ENCODE data around the gene AFF3.

DNA sequence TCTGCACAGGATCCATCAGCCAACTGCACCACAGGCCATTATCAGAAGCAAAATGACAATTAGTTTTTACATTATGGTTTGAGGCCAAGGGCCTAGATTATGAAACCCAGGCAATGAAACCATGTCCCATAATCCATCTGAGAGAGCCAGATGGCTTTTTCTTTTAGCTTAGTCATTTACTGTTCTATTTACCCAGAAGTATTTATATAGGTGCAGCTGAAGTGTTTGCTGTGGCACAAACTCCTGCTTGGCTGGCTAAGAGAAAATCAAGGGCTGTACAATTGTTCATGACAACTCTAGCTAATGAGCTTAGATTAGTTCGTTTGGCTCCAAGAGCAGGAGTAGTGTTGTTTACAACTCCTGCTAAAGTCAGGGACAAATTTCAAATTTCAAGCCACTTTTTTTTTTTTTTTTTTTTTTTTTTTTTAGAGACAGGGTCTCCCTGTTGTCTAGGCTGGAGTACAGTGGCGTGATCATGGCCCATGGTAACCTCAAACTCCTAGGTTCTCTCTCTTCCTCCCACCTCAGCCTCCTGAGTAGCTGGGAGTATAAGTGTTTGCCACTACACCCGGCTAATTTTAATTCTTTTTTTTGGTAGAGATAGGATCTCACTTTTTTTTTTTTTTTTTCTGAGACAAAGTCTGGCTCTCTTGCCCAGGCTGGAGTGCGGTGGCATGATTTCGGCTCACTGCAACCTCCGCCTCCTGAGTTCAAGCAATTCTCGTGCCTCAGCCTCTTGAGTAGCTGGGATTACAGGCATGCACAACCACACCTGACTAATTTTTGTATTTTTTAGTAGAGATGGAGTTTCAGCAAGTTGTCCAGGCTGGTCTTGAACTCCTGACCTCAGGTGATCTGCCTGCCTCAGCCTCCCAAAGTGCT, 634.2 kb downstream of the AFF3 start:
- TF ChIP-seq SP1 (IDR thresholded peaks at IDR 0.05; ENCODE audit: low read depth) (no peak), JUND (IDR thresholded peaks at IDR 0.05) (no peak), YY1 (IDR thresholded peaks at IDR 0.05; ENCODE audit: extremely low read depth, insufficient replicate concordance, low read depth, low read length) (no peak), POLR2A (IDR thresholded peaks at IDR 0.05; ENCODE audit: borderline replicate concordance, extremely low read depth, insufficient read depth, insufficient read length) (no peak), ZFX (IDR thresholded peaks at IDR 0.05) (no peak), POLR2AphosphoS5 (IDR thresholded peaks at IDR 0.05; ENCODE audit: low read depth, low read length) (no peak), SIN3A (IDR thresholded peaks at IDR 0.05; ENCODE audit: low read depth) (no peak)
- TF ChIP-seq, protein P1, sequence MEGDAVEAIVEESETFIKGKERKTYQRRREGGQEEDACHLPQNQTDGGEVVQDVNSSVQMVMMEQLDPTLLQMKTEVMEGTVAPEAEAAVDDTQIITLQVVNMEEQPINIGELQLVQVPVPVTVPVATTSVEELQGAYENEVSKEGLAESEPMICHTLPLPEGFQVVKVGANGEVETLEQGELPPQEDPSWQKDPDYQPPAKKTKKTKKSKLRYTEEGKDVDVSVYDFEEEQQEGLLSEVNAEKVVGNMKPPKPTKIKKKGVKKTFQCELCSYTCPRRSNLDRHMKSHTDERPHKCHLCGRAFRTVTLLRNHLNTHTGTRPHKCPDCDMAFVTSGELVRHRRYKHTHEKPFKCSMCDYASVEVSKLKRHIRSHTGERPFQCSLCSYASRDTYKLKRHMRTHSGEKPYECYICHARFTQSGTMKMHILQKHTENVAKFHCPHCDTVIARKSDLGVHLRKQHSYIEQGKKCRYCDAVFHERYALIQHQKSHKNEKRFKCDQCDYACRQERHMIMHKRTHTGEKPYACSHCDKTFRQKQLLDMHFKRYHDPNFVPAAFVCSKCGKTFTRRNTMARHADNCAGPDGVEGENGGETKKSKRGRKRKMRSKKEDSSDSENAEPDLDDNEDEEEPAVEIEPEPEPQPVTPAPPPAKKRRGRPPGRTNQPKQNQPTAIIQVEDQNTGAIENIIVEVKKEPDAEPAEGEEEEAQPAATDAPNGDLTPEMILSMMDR (IDR thresholded peaks at IDR 0.05 in 2 of 3, conservative IDR thresholded peaks at IDR 0.05 in 1 of 3; ENCODE audit: borderline replicate concordance in 1 of 3, insufficient read depth in 1 of 3, low read depth in 2 of 3, low read length in 2 of 3): no peak
- TF ChIP-seq, protein P2, sequence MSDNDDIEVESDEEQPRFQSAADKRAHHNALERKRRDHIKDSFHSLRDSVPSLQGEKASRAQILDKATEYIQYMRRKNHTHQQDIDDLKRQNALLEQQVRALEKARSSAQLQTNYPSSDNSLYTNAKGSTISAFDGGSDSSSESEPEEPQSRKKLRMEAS (IDR thresholded peaks at IDR 0.05): no peak
- TF ChIP-seq, protein P3, sequence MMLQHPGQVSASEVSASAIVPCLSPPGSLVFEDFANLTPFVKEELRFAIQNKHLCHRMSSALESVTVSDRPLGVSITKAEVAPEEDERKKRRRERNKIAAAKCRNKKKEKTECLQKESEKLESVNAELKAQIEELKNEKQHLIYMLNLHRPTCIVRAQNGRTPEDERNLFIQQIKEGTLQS (IDR thresholded peaks at IDR 0.05): no peak

Data from HCT116 (cell line).